Vagina (tissue), 2 donors: ENCODE data around the gene ANO2.

ENCODE experiments used
- POLR2AphosphoS5 ChIP-seq, 2 donors: sonication (generic); formaldehyde crosslinking; IDR thresholded peaks; one replicate each; pipeline ENCODE4 v1.9.0; 2017; ENCODE audit warnings: antibody characterized with exemption in 2 of 2, mild to moderate bottlenecking in 2 of 2, low read depth in 1 of 2; ENCODE audit not compliant: insufficient read depth in 1 of 2
- TF ChIP-seq, protein P1 (sequence below), 3 experiments: fragments of 450-650 bp in 2 of 3; fragments of 200-600 bp in 1 of 3; sonication (generic) in 1 of 3; IDR thresholded peaks; one replicate each; pipeline ENCODE4 v1.5.1; 2017 to 2019; ENCODE audit warnings: antibody characterized with exemption in 3 of 3, mild to moderate bottlenecking in 2 of 3, moderate library complexity in 2 of 3

DNA sequence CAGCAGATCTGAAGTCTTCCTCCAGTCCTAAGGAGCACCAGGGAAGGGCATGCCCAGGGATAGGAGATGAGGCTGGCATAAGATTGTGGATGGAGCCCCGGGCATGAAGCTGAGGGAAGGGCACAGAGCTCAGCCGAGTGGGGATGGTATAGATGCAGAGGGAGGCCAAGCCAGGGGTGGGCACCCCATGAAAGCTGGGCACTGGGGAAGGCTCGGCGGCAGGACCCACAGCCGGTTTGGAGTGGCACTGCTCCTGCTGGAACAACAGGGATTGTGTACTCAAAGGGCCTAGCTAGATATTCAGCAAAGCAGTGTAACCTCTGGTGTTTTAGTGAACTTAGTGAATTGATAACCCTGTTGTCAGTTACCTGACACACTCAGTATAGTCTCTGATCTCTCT, 396.0 kb downstream of the ANO2 start:
- no peak for TF ChIP-seq POLR2AphosphoS5 (IDR thresholded peaks at IDR 0.05; ENCODE audit: insufficient read depth in 1 of 2, low read depth in 1 of 2)
- TF ChIP-seq, protein P1, sequence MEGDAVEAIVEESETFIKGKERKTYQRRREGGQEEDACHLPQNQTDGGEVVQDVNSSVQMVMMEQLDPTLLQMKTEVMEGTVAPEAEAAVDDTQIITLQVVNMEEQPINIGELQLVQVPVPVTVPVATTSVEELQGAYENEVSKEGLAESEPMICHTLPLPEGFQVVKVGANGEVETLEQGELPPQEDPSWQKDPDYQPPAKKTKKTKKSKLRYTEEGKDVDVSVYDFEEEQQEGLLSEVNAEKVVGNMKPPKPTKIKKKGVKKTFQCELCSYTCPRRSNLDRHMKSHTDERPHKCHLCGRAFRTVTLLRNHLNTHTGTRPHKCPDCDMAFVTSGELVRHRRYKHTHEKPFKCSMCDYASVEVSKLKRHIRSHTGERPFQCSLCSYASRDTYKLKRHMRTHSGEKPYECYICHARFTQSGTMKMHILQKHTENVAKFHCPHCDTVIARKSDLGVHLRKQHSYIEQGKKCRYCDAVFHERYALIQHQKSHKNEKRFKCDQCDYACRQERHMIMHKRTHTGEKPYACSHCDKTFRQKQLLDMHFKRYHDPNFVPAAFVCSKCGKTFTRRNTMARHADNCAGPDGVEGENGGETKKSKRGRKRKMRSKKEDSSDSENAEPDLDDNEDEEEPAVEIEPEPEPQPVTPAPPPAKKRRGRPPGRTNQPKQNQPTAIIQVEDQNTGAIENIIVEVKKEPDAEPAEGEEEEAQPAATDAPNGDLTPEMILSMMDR (IDR thresholded peaks at IDR 0.05) = no peak
